HG03103 (cell line): ENCODE measurements around the gene CACNB2.

Experiments used
- ATAC-seq: cut with Tn5 transposase; IDR thresholded peaks from one replicate; pipeline ENCODE4 v1.9.1; 2021; ENCODE audit warnings: low read depth; ENCODE audit not compliant: unreplicated experiment

The CACNB2 gene

GRCh38 chr10:18222866-18223265, 82.6 kb downstream of the CACNB2 start:
- ATAC-seq = no peak

- ATAC-seq = no peak
Observed at GRCh38 chr10:18223898-18224297, 83.7 kb downstream of the CACNB2 start.

DNA sequence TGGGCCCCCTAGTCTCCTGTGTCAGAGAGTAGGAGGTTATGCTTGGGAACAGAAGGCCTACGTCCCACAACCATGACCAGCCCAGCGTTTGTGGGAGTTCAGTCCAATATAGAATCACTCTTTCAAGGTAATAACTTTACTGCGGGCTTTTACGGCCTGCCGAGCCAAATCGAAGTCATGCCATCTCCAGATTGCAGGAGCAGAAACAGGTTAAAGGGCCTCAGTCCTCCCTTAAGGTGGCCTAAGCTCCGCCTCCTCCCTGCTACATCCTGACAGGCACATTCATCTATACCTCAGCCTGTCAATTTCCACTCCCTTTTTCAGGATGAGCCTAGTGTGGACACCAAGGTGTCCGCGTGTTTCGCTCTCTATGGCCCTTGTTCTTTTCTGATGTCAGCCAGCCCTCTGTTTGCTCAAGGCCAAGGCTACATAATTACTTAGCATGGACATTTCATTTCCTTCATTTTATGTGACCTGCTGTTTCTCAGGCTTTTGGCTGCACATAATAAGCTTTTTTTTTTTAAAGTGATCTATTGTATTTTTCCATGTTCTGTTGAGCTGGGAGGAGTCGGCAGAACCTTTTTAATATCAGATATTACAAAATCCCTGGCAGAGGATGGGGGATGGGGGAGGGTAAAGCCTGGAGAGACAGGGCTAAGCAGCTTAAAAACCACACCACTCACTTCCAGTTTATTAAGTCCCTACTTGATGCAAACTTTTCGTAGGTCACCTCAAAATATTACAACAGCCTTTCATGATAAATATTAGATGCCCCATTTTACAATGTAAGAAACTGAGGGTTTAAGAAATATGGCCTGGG, 84.6 kb downstream of the CACNB2 start:
- no peak for ATAC-seq

- no peak for ATAC-seq
Observed at GRCh38 chr10:18226336-18226735, 86.1 kb downstream of the CACNB2 start.

- ATAC-seq = no peak
Observed at GRCh38 chr10:18229826-18230225, 89.6 kb downstream of the CACNB2 start.

DNA sequence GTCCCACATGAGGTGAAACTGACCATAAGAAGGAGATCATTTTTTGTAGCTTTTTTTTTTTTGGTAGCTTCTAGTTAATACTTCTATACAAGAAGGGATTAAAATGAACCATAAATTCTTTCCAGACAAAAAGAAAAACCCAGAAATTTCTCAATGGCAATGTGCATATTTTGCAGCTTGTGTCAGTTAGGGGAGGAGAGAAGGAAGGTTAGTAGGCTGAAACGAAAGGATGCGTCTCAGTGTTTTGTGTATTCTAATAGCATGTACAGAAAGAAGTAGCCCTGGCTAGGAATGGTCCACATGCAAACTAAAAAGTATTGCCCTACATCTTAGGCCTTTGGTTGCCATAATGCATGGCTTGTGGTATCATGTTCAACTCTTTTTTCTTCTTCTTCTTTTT, 90.6 kb downstream of the CACNB2 start:
- no peak for ATAC-seq

- ATAC-seq = no peak
Observed at GRCh38 chr10:18231480-18231879, 91.3 kb downstream of the CACNB2 start.

GRCh38 chr10:18233775-18234174, 93.6 kb downstream of the CACNB2 start:
- no peak for ATAC-seq

DNA sequence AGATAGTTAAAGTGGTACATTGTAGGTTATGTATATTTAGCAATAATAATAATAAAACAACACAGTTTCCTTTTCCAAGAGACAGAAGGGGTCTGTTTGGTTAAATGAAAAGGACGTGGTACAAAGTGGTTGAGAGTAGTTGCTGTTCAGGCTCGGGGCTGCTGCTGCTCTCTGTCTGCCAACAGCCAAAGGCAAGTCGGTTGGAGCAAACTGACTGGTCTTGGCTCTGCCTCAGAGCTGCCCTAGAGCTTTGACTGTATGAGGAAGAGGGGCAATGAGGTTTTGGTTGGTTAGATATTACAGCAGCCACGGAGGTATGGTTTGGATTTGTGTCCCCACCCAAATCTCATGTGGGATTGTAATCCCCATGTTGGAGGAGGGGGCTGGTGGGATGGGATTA, 95.3 kb downstream of the CACNB2 start:
- ATAC-seq = no peak

- no peak for ATAC-seq
Observed at GRCh38 chr10:18236756-18237155, 96.5 kb downstream of the CACNB2 start.

DNA sequence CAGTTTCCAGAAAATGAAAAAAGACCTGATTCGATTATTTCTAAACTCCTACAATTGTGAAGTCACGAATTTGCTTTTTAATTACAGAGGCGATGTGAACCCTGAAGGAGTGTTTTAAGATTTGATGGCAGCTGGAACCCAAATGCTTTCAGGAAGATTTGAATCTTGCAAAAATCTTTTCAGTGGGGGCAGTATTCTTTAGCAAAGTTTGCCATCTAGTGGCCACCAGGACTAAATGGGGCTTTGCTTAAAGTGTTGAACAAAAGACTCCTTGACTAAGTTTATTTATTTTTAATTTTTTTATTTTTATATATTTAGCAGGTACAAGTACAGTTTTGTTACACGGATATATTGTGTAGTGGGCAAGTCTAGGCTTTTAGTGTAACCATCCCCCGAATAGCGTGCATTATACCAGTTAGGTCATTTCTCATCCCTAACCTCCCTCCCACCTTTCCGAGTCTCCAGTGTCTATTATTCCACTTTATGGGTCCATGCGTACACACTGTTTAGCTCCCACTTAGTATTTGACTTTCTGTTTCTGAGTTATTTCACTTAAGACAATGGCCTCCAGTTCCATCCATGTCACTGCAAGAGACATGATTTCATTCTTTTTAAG, 98.8 kb downstream of the CACNB2 start:
- ATAC-seq = no peak

DNA sequence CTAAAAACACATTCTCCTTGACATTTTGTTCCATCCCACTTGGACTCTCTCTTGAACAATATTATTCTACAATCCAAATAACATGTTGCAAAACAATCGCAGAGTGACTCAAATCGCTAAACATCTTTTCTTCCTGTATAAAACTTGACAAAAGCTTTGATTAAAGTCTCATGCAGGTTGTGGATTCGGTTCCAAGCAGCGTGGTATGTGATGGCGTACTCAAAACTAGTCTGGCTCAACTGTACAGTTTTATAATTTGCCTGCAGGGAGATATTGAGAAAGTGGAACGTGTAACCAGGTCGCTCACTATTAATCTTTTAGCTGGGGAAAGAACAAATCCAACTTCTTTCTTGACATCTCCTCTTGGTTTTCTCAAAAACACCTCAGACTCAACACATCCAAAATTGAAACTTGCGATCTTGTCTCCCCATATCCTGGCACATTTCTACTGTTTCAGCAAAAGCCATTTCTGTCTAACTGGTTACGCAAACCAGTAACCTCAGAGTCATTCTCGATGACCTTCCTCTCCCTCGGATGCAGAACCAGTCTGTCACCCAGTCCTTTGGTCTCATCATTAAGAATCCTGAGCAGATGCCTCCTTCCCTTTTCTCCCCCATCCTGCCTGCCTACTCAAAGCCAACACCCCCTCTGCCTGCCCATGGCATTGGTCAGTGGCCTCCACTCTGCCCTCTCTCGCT, 100.1 kb downstream of the CACNB2 start:
- no peak for ATAC-seq

DNA sequence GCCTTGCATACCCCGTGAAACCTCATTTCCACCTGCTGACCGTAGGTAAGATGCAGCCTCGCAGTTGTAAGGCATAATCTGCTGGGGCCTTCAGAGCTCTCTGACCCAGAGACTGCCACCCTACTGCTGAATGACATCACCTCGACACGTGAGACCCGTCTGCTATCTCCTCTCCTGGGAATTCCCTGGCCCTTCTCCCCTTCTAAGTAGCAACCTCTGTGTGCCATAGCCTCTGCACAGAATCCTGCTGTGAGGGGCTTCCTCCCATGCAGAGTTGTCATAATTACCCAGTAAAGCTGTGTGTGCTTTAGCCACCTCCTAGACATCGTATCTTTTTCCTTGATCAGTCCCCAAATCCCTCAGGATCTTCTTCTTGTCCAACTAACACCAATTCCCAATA, 106.7 kb downstream of the CACNB2 start:
- no peak for ATAC-seq

GRCh38 chr10:18252086-18252485, 111.9 kb downstream of the CACNB2 start:
- ATAC-seq = no peak

GRCh38 chr10:18254086-18254485, 113.9 kb downstream of the CACNB2 start:
- no peak for ATAC-seq

DNA sequence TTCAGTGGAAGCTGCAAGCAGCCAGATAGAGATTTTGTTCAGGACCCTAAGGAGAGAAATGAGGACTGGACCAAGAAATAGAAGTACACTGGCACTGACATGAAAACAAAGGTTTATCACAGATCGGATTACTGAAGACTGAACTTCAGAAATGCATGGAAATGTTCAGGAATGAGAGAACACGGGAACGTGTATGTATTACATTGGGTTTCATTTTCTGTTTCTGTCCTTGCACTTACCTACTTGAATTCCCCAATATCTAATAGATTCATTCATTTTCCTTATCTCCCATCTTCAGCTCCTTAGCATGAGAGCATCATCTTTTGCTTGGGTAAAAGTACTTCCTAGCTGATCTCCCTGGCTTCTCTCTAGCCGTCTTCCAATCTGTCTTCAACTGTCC, 114.5 kb downstream of the CACNB2 start:
- ATAC-seq = no peak

GRCh38 chr10:18260310-18260922, 120.2 kb downstream of the CACNB2 start:
- ATAC-seq = no peak

DNA sequence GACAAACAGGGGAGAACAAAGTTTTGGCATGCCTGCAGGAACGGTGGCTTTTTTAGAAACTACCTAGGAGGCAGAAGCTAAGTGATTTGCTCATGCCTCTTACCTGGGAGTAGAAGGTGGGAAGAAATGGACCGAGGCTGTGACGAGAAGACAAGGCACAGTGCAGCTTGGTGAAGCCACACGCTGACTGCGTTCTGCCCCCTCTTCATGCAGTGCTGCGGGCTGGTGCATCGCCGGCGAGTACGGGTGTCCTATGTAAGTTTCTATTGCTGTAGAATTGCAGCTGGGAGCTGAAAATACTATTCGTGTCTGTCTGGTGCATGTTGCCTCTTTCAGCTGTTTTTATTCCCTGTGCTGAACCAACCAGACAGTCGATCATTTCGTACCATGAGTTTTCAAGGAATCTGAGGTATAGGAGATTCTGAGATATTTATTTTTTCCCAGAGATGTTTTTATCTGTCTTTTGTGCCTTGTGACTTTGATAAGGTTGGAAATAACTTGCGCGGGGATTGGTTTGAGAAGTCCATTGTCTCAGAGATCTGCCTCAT, 120.9 kb downstream of the CACNB2 start:
- ATAC-seq = no peak

DNA sequence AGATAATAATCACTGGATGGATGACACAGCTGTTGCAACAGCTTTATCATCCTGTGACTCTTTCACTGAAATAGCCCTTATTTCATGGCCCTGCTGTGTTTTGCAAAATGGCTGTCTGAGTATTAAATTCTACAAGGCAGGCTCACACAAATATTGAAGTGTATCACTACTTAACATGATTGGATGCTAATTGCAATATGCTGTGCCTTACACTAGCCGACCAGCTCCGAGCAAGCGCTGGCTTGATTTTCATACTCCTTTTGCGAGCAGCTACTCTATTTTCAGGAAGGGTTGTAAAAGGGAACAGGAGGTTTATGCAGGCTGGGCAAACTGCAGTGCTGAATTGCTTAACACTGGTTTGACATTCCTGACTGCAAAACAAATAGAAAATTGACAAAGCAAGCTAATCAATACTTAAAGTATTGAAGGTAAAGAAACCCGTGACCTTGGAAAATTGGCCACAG, 121.6 kb downstream of the CACNB2 start:
- no peak for ATAC-seq

- no peak for ATAC-seq
Observed at GRCh38 chr10:18264466-18265050, 124.3 kb downstream of the CACNB2 start.
